Kidney (tissue), 14 donors: ENCODE data around the gene RNF212. TPM values are rescaled to one million over a fixed set of nuclear protein-coding genes. Genes with fewer than 3 reads are reported as not detected.

Experiments
- DNase-seq, 5 donors: peaks; one replicate each; pipeline ENCODE4 v3.0.0-alpha.2; 2013 to 2020
- FAIRE-seq: peaks from 2 replicates; lab custom pipeline; 2012; peaks lifted over from hg19 to GRCh38; lab: Jason Lieb, UNC
- H3K27ac ChIP-seq, 2 donors: one replicate each; pipeline ENCODE4 v1.7.0; 2013; ENCODE audit warnings: low read depth in 2 of 2, low read length in 2 of 2, inconsistent platforms in 1 of 2
- H3K27me3 ChIP-seq: one replicate; pipeline ENCODE4 v1.7.1; 2013; ENCODE audit warnings: low read length, inconsistent platforms; ENCODE audit not compliant: control insufficient read depth, insufficient read depth
- H3K36me3 ChIP-seq, 3 donors: one replicate each; pipeline versions ENCODE4 v1.7.0 to v1.7.1; 2013; ENCODE audit warnings: low read length in 3 of 3, control low read depth in 1 of 3, inconsistent platforms in 1 of 3; ENCODE audit not compliant: insufficient read depth in 3 of 3, control insufficient read depth in 2 of 3
- H3K4me1 ChIP-seq, 3 donors: one replicate each; pipeline versions ENCODE4 v1.7.0 to v1.7.1; 2013; ENCODE audit warnings: low read length in 3 of 3, inconsistent platforms in 1 of 3, low read depth in 1 of 3; ENCODE audit not compliant: control insufficient read depth in 2 of 3, insufficient read depth in 2 of 3
- H3K4me3 ChIP-seq, 3 donors: one replicate each; pipeline versions ENCODE4 v1.7.0 to v1.8.1; 2013; ENCODE audit warnings: low read length in 3 of 3, control low read depth in 1 of 3, inconsistent platforms in 1 of 3
- H3K9ac ChIP-seq, 3 donors: one replicate each; pipeline versions ENCODE4 v1.7.0 to v1.7.1; 2013; ENCODE audit warnings: low read length in 3 of 3, control low read depth in 1 of 3, inconsistent platforms in 1 of 3
- H3K9me3 ChIP-seq, 3 donors: one replicate each; pipeline versions ENCODE4 v1.7.0 to v1.7.1; 2013; ENCODE audit warnings: low read length in 3 of 3, control low read depth in 1 of 3, inconsistent platforms in 1 of 3; ENCODE audit not compliant: control insufficient read depth in 2 of 3, insufficient read depth in 1 of 3
- intact Hi-C: fragments of 100-400 bp; cut with DNase I; formaldehyde crosslinking; loops from one replicate; pipeline ENCODE4 v1.11.1; 2022
- polyA plus RNA-seq: library from polyadenylated mRNA; stranded (reverse); fragments of 350-450 nt; fragmentation: Illumina TruSeq; extraction: RNeasy Lipid Tissue Mini Kit (QIAGEN cat#74804); gene quantifications from one replicate; pipeline ENCODE4 v1.2.3, GENCODE V29; 2014; ENCODE audit warnings: low read depth, low replicate concordance; ENCODE audit not compliant: insufficient read depth
- total RNA-seq: library from RNA; stranded (reverse); fragmentation: NEBNext Ultra II Directional; extraction: Animal tissue kit (Norgen Biotek cat#: 25700); gene quantifications from one replicate; pipeline ENCODE4 v1.2.1, GENCODE V29; 2021
- TF ChIP-seq, protein P1 (sequence below): IDR thresholded peaks from 3 replicates; pipeline ENCODE4 v1.5.1; 2012; ENCODE audit warnings: mild to moderate bottlenecking, moderate library complexity, borderline replicate concordance; ENCODE audit not compliant: insufficient read depth; ENCODE audit errors: extremely low read depth
- donor health status: control.
- donor health status: control.
- donor health status: control.
- donor health status: control.
- donor health status: control.
- donor health status: DM: yes; HTN: yes; CAD: no.
- donor health status: Normal renal cell carcinoma (clear cell type).

The RNF212 gene
- total and polyA plus RNA-seq, 2 donors from 2014 or later, result 5.3 to 20.8 TPM

DNA sequence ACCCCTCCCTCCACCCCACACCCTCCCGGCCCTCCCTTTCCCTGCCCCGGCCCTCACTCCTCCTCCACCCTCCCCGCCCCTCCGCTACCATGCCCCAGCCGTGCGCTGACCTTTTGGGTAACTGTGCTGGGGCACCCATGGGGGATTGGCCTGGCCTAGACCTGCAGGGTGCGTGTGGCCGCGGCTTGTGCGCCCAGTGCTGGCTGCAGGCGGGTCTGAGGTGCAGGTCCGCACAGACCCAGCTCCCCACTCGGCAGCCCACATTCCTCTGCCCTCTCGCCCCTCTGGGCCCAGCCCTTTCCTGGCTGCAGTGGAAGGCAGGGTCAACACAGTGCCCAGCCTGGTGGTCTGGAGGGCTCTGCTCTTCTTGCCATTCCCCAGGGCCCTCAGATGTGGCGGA lies 77.3 kb downstream of the RNF212 start:
- Histone ChIP-seq H3K4me1 (peaks cover 0 to 4% (median 2%) of the 10 kb centered on the region in 3 donors), H3K27ac (no peak overlapping the region), H3K9ac (no peak overlapping the region), H3K36me3 (no peaks in the 10 kb centered on the region), H3K9me3 (no peaks in the 10 kb centered on the region), H3K4me3 (no peak overlapping the region), H3K27me3 (no peaks in the 10 kb centered on the region)
- intact Hi-C loops, result no loop called here
- TF ChIP-seq, protein P1, sequence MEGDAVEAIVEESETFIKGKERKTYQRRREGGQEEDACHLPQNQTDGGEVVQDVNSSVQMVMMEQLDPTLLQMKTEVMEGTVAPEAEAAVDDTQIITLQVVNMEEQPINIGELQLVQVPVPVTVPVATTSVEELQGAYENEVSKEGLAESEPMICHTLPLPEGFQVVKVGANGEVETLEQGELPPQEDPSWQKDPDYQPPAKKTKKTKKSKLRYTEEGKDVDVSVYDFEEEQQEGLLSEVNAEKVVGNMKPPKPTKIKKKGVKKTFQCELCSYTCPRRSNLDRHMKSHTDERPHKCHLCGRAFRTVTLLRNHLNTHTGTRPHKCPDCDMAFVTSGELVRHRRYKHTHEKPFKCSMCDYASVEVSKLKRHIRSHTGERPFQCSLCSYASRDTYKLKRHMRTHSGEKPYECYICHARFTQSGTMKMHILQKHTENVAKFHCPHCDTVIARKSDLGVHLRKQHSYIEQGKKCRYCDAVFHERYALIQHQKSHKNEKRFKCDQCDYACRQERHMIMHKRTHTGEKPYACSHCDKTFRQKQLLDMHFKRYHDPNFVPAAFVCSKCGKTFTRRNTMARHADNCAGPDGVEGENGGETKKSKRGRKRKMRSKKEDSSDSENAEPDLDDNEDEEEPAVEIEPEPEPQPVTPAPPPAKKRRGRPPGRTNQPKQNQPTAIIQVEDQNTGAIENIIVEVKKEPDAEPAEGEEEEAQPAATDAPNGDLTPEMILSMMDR, result no peak
- FAIRE-seq (no peak), DNase-seq (no peak)

DNA sequence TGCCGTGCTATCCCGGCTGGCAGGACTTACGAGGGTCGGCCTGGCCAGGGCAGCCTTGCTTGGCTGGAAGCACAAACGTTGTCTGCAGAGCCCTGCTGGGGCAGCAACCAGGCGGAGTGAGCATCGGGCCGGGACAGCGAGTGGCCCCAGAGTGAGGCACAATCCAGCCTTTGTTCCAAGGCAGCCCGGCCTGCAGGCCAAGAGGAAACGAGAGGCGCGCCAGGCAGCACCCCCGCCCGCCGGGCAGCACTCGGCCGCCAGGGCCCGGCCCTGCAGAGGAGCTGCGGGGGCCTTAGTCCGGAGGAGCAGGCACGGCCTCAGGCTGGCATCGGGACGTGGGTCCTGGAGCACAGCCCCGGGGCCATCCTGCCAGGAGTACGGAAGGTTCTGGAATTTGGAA lies 77.9 kb downstream of the RNF212 start:
- TF ChIP-seq, protein P1, result no peak
- intact Hi-C loops, result no loop called here
- DNase-seq (no peak), FAIRE-seq (no peak)
- Histone ChIP-seq H3K9ac (no peak overlapping the region), H3K9me3 (no peaks in the 10 kb centered on the region), H3K4me3 (no peak overlapping the region), H3K27me3 (no peaks in the 10 kb centered on the region), H3K27ac (no peak overlapping the region), H3K4me1 (peaks cover 0 to 4% (median 2%) of the 10 kb centered on the region in 3 donors), H3K36me3 (no peaks in the 10 kb centered on the region)

DNA sequence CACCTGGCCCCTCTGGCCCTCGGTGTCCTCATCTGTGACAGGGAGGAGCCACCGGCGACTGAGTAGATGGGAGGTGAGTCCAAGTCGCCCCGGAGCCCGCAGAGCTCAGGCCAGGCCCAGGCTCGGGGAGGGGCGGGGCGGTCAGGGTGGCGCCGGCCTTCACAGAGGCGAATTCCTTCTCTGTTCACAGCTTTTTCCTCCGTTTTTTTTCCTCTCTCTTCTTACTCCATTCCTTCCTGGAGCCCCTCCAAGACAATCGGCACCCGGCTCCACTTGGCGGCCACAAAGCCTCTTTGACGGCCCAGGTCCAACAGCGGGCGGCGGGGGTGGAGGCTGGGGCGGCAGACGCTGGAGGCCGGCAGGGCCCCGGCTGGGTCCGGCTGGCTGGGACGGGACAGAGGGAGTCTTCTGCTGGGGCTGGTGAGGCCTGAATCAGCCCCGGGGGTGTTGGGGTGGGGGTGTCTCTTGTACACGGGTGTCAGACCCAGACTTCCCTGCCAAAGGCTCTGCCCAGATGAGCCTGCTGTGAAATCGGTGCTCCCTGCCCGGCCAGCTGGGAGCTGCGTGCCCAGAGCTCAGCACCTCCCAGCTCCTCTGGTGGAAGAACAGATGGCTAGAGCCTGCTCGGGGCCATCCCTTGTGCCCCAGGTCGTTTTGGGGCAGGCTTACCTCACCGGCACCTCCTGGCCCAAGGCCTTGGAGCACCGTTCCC lies 79.4 kb downstream of the RNF212 start:
- H3K27me3 ChIP-seq, result no peaks in the 10 kb centered on the region
- H3K4me3 ChIP-seq, result no peak overlapping the region
- TF ChIP-seq, protein P1, result no peak
- no peaks in the 10 kb centered on the region for H3K9me3 ChIP-seq
- H3K27ac ChIP-seq, result no peak overlapping the region
- H3K9ac ChIP-seq, result no peak overlapping the region
- H3K4me1 ChIP-seq, result no peaks in the 10 kb centered on the region
- no peaks in the 10 kb centered on the region for H3K36me3 ChIP-seq
- FAIRE-seq, result no peak
- DNase-seq, result peak in 1 of 5 donors; percentile 72
- intact Hi-C loops, result no loop called here

DNA sequence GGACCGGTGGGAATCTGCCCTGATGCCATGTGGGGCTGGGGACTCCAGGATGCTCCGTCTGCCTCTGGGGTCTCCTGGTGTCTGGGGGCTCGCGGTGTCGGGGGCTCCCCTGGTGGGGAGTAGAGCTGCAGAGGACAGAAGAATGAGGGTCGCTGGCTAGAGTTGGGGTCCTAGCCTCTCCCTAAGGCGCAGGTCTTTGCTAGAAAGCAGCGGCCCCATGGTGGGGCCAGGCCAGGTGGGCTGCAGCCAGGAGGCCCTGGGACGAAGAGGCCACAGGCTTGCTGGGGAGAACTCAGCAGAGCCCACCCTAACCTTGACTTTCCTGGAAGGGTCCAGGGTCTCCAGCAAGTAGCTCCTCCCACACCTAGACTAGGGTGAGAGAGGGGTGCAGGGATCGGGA lies 80.5 kb downstream of the RNF212 start:
- intact Hi-C loops, result no loop called here
- Histone ChIP-seq H3K27ac (no peak overlapping the region), H3K4me1 (no peaks in the 10 kb centered on the region), H3K9me3 (no peaks in the 10 kb centered on the region), H3K27me3 (no peaks in the 10 kb centered on the region), H3K4me3 (no peak overlapping the region), H3K36me3 (no peaks in the 10 kb centered on the region), H3K9ac (no peak overlapping the region)
- no peak for DNase-seq
- FAIRE-seq, result no peak
- TF ChIP-seq, protein P1, result no peak
